Epithelial cell of proximal tubule (primary cell): ENCODE measurements around the gene BCKDHA. TPM values are rescaled to one million over a fixed set of nuclear protein-coding genes. Genes with fewer than 3 reads are reported as not detected.

ENCODE experiments used
- DNase-seq: peaks from one replicate; pipeline ENCODE4 v3.0.0-alpha.2; 2011; ENCODE audit warnings: low read depth
- H3K4me3 ChIP-seq: 2 replicates; pipeline ENCODE4 v1.5.1; 2011; ENCODE audit warnings: low read depth, mild to moderate bottlenecking, low read length
- CTCF ChIP-seq: conservative IDR thresholded peaks from 2 replicates; pipeline ENCODE4 v1.5.1; 2012; ENCODE audit warnings: low read depth, mild to moderate bottlenecking, low read length
- total RNA-seq: library from RNA; depleted of rRNA; stranded (reverse); fragments of >200 nt; gene quantifications from 2 replicates; pipeline ENCODE4 v1.2.3, GENCODE V29; 2015

Gene BCKDHA
- total RNA-seq, 1 donor from 2014 or later, result 35.7 TPM

GRCh38 chr19:41411100-41411967, 13.7 kb downstream of the BCKDHA start:
- H3K4me3 ChIP-seq, result no peak overlapping the region
- no peak for DNase-seq
- no peak for TF ChIP-seq CTCF

- DNase-seq, result no peak
- no peak overlapping the region for H3K4me3 ChIP-seq
- no peak for TF ChIP-seq CTCF
Measured at GRCh38 chr19:41411968-41412265, 14.3 kb downstream of the BCKDHA start.

- no peak for DNase-seq
- no peak for TF ChIP-seq CTCF
- no peak overlapping the region for H3K4me3 ChIP-seq
Measured at GRCh38 chr19:41412953-41413352, 15.3 kb downstream of the BCKDHA start.

GRCh38 chr19:41413947-41414346, 16.3 kb downstream of the BCKDHA start:
- no peak for TF ChIP-seq CTCF
- no peak for DNase-seq
- H3K4me3 ChIP-seq, result no peak overlapping the region

GRCh38 chr19:41414461-41414860, 16.8 kb downstream of the BCKDHA start:
- no peak for TF ChIP-seq CTCF
- DNase-seq, result no peak

GRCh38 chr19:41415154-41415571, 17.5 kb downstream of the BCKDHA start:
- no peak for DNase-seq
- no peak overlapping the region for H3K4me3 ChIP-seq
- TF ChIP-seq CTCF, result no peak

More at GRCh38 chr19:41414461-41414860, 16.8 kb downstream of the BCKDHA start:
- no peak overlapping the region for H3K4me3 ChIP-seq

GRCh38 chr19:41416194-41416674, 18.6 kb downstream of the BCKDHA start:
- TF ChIP-seq CTCF, result no peak
- H3K4me3 ChIP-seq, result no peak overlapping the region
- DNase-seq, result no peak
